Testis (tissue), 2 donors: ENCODE data around the gene PLEKHM1.

Experiments
- POLR2A ChIP-seq: fragments of 450-650 bp; IDR thresholded peaks from one replicate; pipeline ENCODE4 v1.6.1; 2017; ENCODE audit warnings: antibody characterized with exemption, mild to moderate bottlenecking, moderate library complexity
- TF ChIP-seq, protein P1 (sequence below), 3 experiments: fragments of 450-650 bp in 2 of 3; fragments of 200-600 bp in 1 of 3; sonication (generic) in 1 of 3; IDR thresholded peaks; one replicate each; pipeline ENCODE4 v1.5.1; 2016 to 2019; ENCODE audit warnings: antibody characterized with exemption in 3 of 3, mild to moderate bottlenecking in 2 of 3, moderate library complexity in 1 of 3

DNA sequence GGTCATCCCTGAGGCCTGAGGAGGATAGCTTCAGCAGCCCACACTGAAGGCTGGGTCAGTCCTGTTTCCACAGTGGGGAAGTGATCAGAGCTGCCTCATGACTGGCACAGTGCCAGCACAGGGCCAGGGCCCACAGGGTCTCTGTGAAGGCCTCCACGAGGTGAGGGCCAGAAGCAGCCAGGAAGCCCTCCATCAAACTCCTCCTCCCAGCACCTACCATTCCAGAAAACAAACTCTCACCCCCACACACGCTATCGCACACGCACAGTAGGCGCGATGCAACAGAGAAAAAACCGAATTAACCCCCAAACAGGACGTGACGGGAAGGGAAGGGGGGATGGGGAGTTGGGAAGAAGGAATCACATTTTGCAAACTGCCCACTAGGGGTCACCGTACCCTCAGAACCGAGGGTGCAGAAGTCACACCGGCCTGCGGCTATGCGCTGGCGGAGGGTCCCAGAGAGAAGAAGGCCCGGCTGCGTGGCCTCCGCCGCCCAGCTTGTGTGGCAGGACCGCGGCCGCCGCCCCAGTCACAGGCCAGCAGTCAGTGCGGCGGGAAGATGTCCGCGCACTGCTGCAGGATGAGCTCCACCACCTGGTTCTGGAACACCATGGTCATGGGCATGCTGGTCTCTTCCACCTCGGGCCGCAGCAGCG, 95.5 kb downstream of the PLEKHM1 start:
- TF ChIP-seq POLR2A = no peak
- TF ChIP-seq, protein P1, sequence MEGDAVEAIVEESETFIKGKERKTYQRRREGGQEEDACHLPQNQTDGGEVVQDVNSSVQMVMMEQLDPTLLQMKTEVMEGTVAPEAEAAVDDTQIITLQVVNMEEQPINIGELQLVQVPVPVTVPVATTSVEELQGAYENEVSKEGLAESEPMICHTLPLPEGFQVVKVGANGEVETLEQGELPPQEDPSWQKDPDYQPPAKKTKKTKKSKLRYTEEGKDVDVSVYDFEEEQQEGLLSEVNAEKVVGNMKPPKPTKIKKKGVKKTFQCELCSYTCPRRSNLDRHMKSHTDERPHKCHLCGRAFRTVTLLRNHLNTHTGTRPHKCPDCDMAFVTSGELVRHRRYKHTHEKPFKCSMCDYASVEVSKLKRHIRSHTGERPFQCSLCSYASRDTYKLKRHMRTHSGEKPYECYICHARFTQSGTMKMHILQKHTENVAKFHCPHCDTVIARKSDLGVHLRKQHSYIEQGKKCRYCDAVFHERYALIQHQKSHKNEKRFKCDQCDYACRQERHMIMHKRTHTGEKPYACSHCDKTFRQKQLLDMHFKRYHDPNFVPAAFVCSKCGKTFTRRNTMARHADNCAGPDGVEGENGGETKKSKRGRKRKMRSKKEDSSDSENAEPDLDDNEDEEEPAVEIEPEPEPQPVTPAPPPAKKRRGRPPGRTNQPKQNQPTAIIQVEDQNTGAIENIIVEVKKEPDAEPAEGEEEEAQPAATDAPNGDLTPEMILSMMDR (IDR thresholded peaks at IDR 0.05) = peak; percentile 45 to 79 (median 72)
